Thyroid gland (tissue), 4 donors: Measurements from ENCODE around the gene NKIRAS2.

Experiments
- POLR2A ChIP-seq, 2 donors: fragments of 450-650 bp; IDR thresholded peaks; one replicate each; pipeline ENCODE4 v1.6.1; 2017; ENCODE audit warnings: antibody characterized with exemption in 2 of 2, mild to moderate bottlenecking in 2 of 2, moderate library complexity in 1 of 2
- TF ChIP-seq, protein P1 (sequence below), 6 experiments: fragments of 200-600 bp in 3 of 6; fragments of 450-650 bp in 3 of 6; sonication (generic) in 3 of 6; IDR thresholded peaks; one replicate each; pipeline ENCODE4 v1.5.1; 2016 to 2019; ENCODE audit warnings: antibody characterized with exemption in 6 of 6, mild to moderate bottlenecking in 2 of 6, inconsistent platforms in 1 of 6, moderate library complexity in 1 of 6

DNA sequence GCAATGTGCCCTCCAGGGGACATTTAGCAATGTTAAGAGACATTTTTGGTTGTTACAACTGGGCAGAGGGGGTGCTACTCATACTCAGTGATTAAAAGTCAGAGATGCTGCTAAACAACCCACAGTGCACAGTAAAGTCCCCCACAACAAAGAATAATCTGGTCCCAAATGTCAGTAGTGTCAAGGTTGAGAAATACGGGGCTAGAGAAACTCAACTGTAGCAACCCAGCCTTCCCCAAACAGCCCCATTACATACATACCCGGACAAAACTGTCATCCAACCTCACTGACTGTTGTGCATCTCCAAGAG is 23.1 kb upstream of the NKIRAS2 start:
- TF ChIP-seq, protein P1, sequence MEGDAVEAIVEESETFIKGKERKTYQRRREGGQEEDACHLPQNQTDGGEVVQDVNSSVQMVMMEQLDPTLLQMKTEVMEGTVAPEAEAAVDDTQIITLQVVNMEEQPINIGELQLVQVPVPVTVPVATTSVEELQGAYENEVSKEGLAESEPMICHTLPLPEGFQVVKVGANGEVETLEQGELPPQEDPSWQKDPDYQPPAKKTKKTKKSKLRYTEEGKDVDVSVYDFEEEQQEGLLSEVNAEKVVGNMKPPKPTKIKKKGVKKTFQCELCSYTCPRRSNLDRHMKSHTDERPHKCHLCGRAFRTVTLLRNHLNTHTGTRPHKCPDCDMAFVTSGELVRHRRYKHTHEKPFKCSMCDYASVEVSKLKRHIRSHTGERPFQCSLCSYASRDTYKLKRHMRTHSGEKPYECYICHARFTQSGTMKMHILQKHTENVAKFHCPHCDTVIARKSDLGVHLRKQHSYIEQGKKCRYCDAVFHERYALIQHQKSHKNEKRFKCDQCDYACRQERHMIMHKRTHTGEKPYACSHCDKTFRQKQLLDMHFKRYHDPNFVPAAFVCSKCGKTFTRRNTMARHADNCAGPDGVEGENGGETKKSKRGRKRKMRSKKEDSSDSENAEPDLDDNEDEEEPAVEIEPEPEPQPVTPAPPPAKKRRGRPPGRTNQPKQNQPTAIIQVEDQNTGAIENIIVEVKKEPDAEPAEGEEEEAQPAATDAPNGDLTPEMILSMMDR (IDR thresholded peaks at IDR 0.05), result no peak
- TF ChIP-seq POLR2A (IDR thresholded peaks at IDR 0.05), result no peak
